DMS153 treated with DMSO at 0.1 percent for 48 hours (cell line): ENCODE measurements around the gene KIF21A.
"Not testable (repeated sequence)": the region's sequence is repeated elsewhere in the genome, so short reads cannot be mapped to it uniquely, and the experiment has no call there.

Source experiments
- DNase-seq: peaks from one replicate; lab custom pipeline; 2025; ENCODE audit not compliant: unreplicated experiment; lab: John Stamatoyannopoulos, UW

The KIF21A gene

GRCh38 chr12:39348523-39348922 is 94.4 kb downstream of the KIF21A start:
- no peak for DNase-seq

DNA sequence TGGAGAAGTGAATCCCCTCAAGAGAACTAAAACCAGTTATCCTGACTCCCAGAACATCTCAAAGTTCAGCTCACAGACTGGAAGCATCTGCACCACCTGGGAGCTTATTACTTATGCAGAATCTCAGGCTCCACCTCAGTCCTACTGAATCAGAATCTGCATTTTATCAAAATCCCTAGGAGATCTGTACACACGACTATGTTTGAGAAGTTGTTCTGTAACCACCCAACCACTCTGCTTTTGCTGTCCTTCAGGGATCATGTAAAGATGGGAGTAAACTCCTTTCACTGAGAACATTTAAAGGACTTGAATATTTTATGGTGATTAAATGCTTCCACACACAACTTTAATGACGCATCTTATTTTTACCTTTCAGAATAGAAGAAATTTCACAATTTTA is 98.0 kb downstream of the KIF21A start:
- no peak for DNase-seq

DNA sequence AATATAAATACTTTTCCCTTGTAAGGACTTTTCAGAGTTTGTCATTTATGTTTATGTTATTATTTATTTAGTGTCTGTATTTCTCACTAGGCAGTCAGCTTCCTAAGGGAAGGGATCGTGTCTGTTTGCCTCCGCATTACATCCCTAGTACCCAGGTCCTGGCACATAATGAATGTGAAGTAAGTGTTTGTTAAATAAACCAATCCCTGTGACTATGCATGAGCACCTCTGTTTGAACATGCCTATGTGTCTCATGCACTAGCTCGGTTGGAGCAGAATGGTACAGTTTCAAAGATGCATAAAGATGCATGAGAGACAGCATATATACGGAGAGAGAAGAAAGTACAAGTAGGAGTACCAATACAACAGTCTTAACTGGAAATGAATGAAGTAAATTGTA is 99.3 kb downstream of the KIF21A start:
- no peak for DNase-seq

DNA sequence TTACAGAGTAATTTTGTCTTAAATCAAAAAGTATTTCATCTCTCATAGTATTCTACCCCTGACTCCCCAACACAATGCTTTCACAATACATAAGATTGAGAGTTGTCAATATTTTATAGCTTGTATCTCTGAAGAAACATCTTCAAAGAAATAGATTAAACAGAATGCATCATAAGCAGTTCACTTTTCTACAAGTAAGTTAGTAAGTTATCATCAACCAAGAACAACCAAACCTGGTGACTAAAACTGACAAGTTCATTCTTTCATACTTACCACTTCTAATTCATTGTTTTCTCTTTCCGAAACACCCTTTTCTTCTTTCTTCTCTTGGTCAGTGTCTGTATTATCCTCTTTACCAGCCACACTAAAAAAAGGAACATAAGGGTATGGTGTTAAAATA is 101.2 kb downstream of the KIF21A start:
- no peak for DNase-seq

DNA sequence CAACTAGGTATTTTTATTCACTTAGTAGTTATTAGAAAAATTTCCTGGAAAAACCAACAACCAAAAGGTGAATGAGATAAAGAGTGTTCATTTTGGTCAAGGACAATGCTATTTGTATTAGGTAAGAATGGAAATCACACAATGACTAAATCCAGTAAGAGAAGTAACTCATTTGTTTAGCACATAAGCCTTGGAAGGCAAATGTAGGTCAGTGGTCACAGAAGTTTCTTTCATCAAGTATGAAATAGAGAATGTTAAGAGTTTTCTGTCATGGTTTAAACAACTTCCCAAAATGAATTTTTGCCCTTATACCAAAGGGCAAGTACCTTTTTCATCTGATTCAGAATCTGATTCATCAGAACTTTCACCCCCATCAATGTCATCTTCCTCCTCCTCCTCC is 101.7 kb downstream of the KIF21A start:
- DNase-seq = no peak

DNA sequence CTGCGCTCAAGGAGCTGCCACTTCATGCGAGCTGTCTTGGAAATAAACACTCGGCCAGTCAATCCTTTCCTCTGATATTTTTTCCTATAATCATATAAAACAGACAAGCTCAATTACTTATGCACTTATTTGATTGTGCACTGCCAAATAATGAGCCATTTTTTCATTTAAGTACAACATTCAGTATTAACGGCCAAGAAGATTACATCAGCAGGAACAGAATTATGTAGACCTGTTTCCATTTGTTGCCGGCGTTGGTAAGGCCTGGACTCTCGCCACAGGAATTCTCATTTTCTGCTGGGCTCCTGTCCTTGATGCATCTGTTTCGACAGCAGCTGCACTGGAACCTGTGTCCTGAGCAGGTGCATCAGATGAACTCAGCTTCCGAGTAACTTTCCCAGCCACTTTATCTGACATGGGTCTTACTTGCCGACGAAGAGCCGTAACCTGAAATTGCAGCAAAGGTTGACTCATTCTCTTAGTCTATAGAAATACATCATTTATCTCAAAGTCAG is 110.2 kb downstream of the KIF21A start:
- DNase-seq = no peak

- DNase-seq = no peak
Measured at GRCh38 chr12:39331539-39332261, 111.2 kb downstream of the KIF21A start.

- DNase-seq = no peak
Measured at GRCh38 chr12:39329876-39330275, 113.0 kb downstream of the KIF21A start.

GRCh38 chr12:39329018-39329417 is 113.9 kb downstream of the KIF21A start:
- DNase-seq = no peak

DNA sequence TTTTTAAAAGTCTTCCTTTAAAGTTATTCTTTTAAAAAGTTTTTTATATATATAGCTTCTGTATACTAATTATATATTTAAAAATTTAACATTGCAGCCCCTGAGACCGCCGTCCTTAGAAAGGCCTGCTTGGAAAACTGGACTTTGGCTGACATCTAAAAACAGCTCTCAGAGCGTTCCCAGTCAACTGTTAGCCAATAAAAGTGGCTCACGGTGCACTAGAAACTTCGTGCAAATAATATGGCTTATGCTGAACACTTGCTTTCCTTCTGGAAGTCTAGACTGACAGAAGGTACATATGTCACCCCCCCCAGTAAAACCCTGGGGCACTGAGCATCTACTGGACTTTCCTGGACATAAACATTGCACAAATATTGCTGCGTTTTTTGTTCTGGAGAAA is 115.0 kb downstream of the KIF21A start:
- no peak for DNase-seq

DNA sequence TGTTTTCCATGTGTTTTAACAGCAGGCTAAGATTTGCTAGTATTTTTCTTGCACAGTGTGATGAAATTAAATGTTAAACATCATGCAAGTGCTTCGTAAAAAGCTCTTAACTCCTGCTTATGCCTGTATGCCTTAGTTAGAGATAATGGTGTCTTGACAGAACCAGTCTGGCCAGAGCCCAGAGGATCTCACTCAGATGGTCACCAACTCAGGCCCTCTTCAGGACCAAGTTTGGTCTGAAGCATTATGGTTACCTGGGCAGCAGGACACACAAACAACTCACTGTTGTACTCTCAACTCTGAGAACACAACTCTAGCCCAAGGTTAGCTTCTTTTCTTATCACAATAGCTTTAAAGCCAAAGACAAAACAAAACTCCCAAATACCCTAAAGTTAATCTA is 115.4 kb downstream of the KIF21A start:
- no peak for DNase-seq

DNA sequence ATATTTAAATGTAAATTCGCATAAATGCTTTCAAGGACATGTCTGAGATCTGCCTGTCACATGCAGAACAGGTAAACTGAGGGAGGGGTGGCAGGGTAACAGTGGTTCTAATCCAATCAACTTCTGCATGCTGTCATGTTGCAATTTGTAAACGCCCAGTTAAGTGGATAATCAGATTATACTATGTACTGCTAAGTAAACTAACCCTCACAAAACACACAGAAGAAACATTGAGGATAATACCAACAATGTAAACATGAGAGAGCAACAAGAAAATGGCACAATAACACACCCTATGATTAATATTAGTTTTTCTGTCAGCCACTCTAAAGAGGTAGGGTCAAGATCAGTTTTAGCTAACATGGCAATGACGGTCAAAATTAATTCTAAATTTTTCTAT is 123.7 kb downstream of the KIF21A start:
- no peak for DNase-seq

- DNase-seq = no peak
Measured at GRCh38 chr12:39314547-39314946, 128.4 kb downstream of the KIF21A start.

DNA sequence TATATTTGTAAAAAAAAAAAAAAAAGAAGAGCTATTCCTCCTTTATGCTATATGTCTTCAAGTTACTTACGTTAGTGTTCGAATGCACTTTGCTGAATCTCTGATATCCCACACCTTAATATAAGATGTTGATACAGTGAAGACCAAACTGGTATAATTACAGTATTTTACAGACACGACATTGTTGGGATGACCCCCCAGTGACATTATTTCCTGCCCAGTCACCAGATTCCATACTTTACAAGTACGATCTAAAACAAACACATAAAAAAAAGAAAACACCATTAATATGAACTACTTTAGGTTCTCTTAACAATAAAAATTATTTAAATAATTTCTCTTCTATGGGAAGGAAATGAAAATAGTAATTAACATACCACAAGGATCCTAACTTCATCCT is 133.4 kb downstream of the KIF21A start:
- DNase-seq = no peak

DNA sequence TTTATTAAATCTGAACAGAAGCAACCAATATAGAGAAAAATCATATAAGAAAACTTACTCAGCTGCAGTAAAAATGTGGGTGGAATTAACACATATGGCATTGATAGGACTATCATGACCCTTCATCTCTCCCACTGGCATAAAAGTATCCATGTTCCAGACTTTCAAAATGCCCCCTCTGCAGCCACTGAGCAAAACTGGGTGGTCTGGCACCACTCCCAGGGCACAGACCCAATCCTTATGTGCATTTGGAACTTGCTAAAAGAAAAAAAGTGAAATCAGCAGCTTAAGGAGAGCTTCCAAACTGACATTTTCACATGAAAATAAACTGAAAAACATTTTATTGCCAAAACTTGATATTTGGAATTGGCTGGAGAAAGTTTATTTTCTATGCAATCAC is 141.5 kb downstream of the KIF21A start:
- DNase-seq = no peak

DNA sequence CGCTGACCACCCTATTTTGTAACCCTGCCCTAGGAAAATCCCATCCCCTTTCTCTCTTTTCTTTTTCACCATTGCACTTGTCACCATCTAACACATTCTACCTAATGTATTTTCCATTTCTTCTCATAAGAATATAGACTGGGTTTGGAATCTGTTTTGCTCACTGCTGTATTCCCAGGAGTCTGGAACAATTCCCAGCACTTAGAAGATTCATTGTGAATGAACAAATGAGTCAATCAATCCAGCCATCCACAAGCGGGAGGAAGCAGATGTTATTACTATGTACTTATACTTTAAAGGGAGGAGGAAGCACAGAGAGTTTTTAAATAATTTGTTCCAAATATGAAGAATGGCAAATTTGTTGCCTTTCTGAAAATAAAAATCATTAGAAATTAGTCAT is 142.1 kb downstream of the KIF21A start:
- DNase-seq = no peak

DNA sequence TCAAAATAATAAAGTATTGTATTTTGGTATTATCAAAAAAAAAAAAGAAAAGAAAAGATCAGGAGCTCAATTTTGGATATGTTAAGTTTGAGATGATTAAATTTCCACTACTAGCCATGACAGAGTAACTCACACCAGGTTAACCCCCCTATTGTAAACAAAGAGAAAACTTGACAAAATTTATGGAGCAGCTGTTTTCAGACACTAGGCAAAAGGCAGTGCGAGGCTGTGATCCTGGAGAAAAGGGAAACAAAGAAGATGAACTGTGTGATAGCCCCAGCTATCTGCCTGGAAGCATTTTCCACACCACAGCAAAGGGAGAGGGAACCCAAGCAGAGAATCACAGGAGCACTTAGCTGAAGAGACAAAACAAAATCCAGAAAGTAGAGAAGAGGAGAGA is 145.0 kb downstream of the KIF21A start:
- no peak for DNase-seq

- DNase-seq = no peak
Measured at GRCh38 chr12:39296496-39296895, 146.4 kb downstream of the KIF21A start.

DNA sequence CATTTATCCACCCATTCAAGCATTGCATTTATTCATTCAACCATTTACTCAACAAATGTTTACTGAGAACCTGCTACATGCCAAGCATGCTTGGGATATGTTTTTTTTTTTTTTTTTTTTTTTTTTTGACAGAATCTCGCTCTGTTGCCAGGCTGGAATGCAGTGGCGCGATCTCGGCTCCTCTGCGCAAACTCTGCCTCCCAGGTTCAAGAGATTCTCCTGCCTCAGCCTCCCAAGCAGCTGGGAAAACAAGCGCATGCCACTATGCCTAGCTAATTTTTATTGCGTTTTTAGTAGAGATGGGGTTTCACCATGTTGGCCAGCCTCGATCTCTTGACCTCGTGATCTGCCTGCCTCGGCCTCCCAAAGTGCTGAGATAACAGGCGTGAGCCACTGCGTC is 147.3 kb downstream of the KIF21A start:
- DNase-seq = not testable (repeated sequence)

DNA sequence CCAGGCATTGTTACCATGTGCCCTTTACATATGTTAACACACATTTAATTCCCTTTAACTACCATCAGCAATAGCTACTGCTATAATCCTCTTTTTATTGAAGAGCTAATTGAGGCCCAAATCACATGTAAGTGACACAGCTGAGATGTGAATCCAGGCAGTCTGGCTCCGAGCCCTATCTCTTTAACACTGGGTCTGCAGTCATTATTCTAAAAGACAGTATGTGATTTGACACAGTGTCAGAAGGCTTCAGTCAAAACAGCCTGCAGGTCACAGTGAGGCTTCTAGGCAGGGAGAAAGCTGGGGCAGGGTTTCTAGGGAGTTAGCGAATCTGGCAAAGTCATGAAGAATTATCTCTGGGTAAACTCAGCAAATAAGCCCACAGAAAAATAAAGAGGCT is 148.2 kb downstream of the KIF21A start:
- DNase-seq = no peak

DNA sequence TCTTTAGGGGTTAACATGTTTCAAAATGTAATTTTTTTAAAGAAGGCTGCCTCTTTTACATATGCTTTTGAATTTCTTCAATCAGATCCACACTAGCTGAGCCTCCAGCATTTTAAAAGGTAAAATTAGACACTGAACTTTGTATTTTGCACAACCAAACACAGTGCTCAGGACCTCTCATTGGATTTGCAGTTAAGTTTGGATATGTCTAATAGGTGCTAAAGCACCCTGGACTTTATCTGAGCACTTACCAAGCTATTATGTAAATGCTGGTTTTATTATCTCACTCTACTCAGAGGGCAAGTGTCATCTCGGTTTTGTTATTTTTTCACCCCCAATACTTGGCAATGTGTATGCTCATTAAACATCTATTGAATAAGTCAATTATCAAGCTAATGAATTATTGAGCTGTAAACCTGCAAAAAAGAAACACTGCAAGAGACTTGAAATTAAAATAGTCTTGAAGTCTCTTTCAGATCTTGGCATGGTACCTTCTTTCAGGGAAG is 150.7 kb downstream of the KIF21A start:
- DNase-seq = no peak

DNA sequence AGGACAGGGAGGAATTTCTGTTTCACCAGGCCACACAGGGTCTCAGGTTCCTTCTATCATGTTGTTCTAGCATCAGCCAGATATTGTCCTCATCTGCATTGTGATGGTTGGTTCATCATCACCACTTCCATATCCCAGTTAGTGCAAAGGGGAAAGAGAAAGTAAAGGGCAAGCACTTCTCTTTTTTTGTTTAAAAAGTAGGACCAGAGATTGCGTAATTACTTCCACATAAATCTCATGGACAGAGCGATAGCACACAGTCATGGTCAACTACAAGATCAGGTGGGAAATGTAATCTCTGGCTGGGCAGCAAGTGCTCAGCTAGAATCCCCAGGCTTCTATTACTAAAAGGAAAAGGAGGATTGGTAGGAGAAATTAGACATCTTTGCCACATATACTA is 155.1 kb downstream of the KIF21A start:
- no peak for DNase-seq

GRCh38 chr12:39287409-39287808 is 155.5 kb downstream of the KIF21A start:
- no peak for DNase-seq
